HG02938 (cell line): ENCODE data around the gene PPP3R1.
"Not testable (repeated sequence)": the region's sequence is repeated elsewhere in the genome, so short reads cannot be mapped to it uniquely, and the experiment has no call there.

ENCODE experiments used
- ATAC-seq: cut with Tn5 transposase; IDR thresholded peaks from one replicate; pipeline ENCODE4 v1.9.1; 2021; ENCODE audit warnings: mild to moderate bottlenecking, moderate library complexity; ENCODE audit not compliant: unreplicated experiment

Gene PPP3R1

GRCh38 chr2:68190991-68191731 lies 61.2 kb downstream of the PPP3R1 start:
- ATAC-seq: no peak

GRCh38 chr2:68189991-68190784 lies 62.1 kb downstream of the PPP3R1 start:
- ATAC-seq: no peak

- no peak for ATAC-seq
Observed at GRCh38 chr2:68188831-68189230, 63.5 kb downstream of the PPP3R1 start.

GRCh38 chr2:68187329-68187728 lies 65.0 kb downstream of the PPP3R1 start:
- ATAC-seq: no peak

GRCh38 chr2:68185541-68186164 lies 66.7 kb downstream of the PPP3R1 start:
- no peak for ATAC-seq

- no peak for ATAC-seq
Observed at GRCh38 chr2:68182902-68183301, 69.4 kb downstream of the PPP3R1 start.

GRCh38 chr2:68178954-68179627 lies 73.2 kb downstream of the PPP3R1 start:
- no peak for ATAC-seq

GRCh38 chr2:68178432-68178831 lies 73.9 kb downstream of the PPP3R1 start:
- no peak for ATAC-seq

GRCh38 chr2:68177541-68177940 lies 74.8 kb downstream of the PPP3R1 start:
- no peak for ATAC-seq

GRCh38 chr2:68176657-68177056 lies 75.7 kb downstream of the PPP3R1 start:
- no peak for ATAC-seq

GRCh38 chr2:68175210-68175609 lies 77.1 kb downstream of the PPP3R1 start:
- not testable (repeated sequence) for ATAC-seq

- ATAC-seq: no peak
Observed at GRCh38 chr2:68172990-68173700, 79.2 kb downstream of the PPP3R1 start.

GRCh38 chr2:68172521-68172920 lies 79.8 kb downstream of the PPP3R1 start:
- ATAC-seq: no peak

GRCh38 chr2:68171684-68172083 lies 80.6 kb downstream of the PPP3R1 start:
- no peak for ATAC-seq

- ATAC-seq: no peak
Observed at GRCh38 chr2:68171146-68171545, 81.2 kb downstream of the PPP3R1 start.

GRCh38 chr2:68169308-68169707 lies 83.0 kb downstream of the PPP3R1 start:
- ATAC-seq: no peak

- ATAC-seq: no peak
Observed at GRCh38 chr2:68167186-68167585, 85.1 kb downstream of the PPP3R1 start.

GRCh38 chr2:68163641-68164040 lies 88.7 kb downstream of the PPP3R1 start:
- no peak for ATAC-seq

- ATAC-seq: no peak
Observed at GRCh38 chr2:68158134-68158447, 94.2 kb downstream of the PPP3R1 start.

- peak; percentile 86 for ATAC-seq
Observed at GRCh38 chr2:68157402-68158133, 94.8 kb downstream of the PPP3R1 start, which contains the start of gene PNO1. TSS of gene PNO1 (plus strand) at chr2:68157888. CDS start at chr2:68157935, 47 bp downstream.
